Measurements from ENCODE around the gene DISP1.
"Not testable (repeated sequence)": the region's sequence is repeated elsewhere in the genome, so short reads cannot be mapped to it uniquely, and the experiment has no call there.

Gene DISP1

DNA sequence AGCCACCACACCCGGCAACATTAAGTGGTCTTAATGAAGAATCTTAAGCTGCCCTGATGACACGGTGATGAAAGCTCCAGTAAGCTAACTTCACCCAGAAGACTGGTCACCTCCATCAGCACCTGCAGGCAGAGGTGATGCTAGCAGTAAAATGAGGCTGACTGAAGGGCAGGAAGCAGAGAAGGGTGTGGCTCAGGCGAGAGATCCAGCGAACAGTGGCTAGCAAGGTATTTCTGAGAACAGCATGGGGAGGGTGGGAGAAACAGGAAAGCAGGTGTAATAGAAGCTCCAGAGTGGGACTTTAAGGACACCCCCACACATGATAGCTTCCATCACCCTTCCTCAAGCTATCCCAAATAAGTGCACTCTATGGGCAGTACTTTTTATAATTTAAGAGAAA lies 15.9 kb upstream of the DISP1 start:
- no peak for DNase-seq

- DNase-seq = no peak
These were observed 13.8 kb upstream of the DISP1 start for GRCh38 chr1:222801067-222801466.

GRCh38 chr1:222811671-222812070 lies 3.2 kb upstream of the DISP1 start:
- DNase-seq = no peak

DNA sequence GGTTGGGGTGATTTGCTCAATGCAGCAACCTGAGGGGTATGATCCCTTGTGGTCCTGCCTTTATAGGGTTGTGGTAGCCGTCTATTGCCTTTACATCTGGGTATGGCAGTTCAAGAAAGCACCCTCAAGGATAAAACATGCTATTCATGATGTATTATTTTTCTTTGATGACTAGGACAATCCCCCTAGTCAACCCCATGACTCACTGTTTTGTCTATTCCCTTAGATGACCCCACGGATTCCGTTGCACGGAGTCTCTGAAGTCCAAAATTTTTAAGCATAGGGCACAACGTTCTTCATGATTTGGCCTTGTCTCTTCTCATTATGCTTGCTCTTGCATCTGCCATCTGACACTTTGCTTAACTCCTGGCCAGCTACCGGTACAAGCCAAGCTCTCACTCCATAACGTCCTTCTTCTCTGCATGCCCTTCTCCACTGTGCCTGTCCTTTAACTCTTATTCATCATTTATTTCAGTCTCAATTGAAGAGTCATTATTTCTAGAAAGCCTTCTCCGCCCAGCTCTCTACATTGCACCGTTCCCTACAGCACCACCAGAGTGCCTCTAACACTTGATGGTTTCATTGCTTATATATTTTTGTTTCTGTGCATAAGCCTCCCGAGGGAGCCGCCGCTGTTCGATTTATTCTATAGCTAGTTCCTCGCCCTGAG lies 838 bp upstream of the DISP1 start:
- no peak for DNase-seq

GRCh38 chr1:222815440-222815765 lies 564 bp downstream of the DISP1 start:
- DNase-seq = no peak

DNA sequence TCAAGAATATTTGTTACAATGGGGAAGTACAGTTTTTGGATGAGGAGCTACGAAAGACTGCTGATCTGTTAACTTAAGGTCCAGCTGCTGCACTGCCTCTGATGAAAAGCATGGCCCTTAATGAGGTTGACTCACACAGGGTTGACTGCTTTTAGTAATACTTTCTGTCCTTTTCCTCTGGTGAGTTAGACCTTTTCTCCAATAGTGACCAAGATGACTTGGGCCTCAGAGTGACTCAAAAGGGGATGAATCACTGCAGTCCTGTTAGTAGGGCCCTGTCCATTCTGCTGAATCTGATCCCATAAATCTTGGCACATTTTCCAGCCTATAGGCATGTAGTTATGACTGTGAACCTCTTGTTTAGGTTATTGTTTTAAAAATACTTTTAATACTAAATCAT lies 2.7 kb downstream of the DISP1 start:
- DNase-seq = no peak

DNA sequence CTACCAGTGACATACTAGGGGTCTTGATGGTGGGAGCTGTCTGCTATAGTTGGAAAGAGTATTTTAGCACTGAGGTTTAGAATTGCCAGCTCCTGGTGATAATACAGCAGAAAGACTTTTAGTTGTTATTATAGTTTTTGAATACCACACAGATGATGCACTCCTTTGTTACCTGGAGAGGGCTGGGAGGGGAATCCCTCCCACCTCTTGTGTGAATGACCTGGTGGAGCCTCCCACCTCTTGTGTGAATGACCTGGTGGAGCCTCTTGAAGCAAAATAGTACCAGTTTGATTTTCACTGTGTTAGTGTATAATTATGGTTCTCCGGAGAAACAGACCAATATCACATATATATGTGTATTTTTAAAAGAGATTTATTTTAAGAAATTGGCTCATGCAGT lies 3.3 kb downstream of the DISP1 start:
- no peak for DNase-seq

DNA sequence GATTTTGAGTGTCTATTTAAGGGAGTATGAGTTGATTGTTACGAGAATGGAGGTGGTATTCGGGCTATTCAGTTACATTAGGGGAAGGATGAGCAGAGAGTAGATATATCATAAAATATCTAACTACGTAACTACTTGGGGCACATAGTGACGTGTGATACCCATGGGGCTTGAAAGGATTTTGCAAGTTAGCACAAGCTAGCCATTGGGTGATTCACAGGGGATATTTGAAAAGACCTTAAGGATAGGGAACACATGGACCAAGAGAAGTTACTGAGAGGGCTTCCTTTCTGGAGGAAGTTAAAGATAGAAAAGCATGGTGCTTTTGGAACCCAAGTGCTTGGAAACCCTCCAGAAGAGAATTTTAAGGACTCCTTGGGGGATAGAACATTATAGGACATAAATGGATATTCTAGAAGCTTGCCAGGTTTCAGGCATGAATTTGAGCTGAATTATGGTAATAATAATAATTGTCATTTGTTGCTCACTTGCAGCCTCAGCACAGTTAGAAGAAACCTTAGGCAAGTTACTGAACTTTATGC lies 5.4 kb downstream of the DISP1 start:
- no peak for DNase-seq

GRCh38 chr1:222821239-222821638 lies 6.4 kb downstream of the DISP1 start:
- DNase-seq = no peak

DNA sequence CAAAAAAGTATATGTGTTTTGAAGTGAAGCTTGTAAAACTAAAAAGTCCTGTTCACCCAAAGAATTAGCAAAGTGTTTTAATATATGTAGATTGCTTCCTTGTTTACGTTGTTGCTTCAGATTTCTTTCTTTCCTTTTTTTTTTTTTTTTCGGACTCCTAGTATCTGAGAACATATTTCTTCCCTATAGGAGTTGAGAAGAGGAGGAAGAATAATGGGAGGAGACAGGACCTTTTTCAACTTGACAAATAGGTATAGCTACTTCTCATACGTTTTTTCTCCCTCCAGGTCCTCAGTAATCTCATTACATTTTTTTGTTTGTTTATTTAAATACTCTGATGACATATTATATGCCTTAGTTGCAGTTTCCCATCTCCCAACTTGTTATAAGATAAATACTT lies 8.9 kb downstream of the DISP1 start:
- DNase-seq = no peak

DNA sequence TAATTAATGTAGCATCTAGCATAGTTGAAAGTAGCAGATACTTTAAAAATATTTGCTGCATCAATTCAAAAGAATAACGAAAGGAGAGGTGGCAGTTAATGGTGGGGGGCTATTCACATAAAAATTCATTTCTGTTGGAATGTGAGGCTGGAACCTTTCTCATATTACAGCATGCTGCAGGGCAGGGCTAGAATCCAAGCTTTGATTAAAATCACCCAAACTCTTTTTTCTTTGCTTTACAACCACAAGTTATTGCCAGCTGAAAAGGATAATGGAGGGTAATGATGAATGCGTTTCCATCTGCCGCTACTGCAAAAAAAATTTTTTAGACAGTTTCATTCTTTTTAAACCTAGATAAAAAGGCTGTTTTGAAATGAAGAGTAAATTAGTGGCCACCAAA lies 9.8 kb downstream of the DISP1 start:
- DNase-seq = no peak

DNA sequence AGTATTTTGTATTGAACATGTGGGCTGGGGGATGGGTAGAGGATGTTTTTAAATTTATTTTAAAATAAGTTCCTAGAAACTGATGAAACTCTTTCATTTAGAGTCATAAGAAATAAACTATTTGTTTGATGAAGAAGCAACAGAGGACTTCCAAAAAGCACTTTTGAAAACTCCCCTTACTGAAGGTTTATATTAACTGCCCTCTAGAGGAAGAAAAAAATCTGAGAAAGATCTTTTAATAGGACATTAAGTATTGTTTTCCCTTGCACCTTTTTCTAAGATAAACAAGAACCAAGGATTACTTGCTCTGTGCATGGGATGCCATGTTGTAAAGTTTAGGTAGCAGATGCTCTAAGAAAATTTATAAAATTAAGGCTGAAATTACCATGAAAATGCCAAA lies 14.1 kb downstream of the DISP1 start:
- DNase-seq = no peak

GRCh38 chr1:222829868-222830267 lies 15.0 kb downstream of the DISP1 start:
- no peak for DNase-seq

- no peak for DNase-seq
These were observed 18.6 kb downstream of the DISP1 start for GRCh38 chr1:222833356-222833876.

DNA sequence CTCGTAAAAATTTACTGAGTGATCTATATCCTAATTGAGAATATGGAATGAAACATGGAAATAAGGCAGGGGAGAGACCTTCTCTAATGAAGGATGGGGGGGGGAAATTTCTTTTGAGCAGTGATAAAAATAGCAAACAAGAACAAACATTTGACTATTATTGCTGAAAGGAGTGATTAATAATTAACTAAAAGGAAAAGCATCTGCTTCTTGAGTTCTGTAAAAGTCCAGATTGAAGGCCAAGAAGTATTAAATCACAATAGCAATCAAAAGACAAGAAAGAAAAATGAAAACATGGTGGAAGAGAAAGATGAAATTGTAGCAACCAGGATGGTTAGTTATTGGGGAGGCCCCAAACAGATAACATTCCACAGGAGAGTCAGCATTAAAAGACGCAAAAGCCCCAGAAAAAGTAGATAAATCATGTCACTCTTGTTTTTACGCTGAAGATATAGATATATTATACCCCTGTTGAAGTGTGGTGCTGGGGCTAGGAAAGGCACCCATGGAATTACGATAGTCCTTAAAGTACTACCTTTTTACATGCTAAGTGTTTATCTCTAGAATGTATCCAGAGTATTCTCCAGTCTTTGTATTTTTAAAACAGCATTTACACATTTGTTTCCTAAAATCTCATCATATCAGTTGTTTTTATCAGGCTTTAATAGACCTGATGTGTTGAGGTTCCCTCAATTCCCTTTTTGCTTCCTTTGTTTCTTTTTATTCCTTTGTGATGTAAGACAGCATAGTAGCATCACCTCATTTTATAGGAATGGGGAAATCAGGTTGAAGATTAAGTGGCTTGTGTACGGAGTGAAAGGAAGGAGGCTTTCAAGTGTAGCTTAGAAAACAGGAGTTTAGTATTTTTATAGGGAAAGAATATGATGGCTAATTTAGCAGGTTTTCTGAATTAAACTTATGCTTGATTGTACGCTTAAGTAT lies 28.9 kb downstream of the DISP1 start:
- DNase-seq = no peak

DNA sequence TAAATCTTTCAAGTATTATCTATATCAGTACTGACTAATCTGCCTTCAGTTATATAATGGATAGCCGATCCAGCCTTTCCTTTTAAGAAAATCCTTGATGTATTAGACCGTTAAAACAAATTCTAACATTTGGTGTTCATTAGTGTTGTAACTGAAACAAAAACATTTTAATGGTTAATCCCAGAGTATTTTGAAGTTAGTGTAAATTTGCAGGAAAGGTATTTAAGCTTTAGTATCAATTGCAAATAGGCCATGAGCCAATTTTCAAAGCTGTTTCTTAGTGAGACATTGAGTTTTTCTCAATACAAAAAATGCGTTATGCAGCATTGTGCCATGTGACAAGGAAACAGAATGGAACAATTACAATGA lies 29.6 kb downstream of the DISP1 start:
- DNase-seq = no peak

DNA sequence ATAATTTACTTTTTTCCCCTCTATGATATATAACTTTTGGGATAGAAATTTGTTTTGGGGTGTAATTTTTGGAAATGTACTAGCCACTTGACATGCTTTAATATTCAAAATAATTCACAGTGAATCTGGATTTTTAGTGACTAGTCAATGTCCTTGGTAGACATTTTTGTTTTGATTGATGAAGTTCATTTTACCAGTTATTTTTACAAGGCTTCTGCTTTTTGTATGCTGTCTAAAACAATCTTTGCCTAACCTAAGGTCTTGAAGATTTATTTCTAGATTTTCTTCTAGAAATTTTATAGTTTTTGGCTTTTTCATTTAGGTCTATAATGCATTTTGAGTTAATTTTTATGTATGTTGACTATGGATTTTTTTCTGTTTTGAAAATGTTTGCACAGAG lies 30.9 kb downstream of the DISP1 start:
- DNase-seq = no peak

GRCh38 chr1:222850550-222850949 lies 35.7 kb downstream of the DISP1 start:
- not testable (repeated sequence) for DNase-seq

GRCh38 chr1:222852326-222852725 lies 37.5 kb downstream of the DISP1 start:
- DNase-seq = no peak

GRCh38 chr1:222861062-222861461 lies 46.2 kb downstream of the DISP1 start:
- no peak for DNase-seq

Measured in NCI-H187 (cell line).